NCI-H510A treated with DMSO at 0.1 percent for 48 hours (cell line): ENCODE data around the gene AFAP1.

Experiments
- DNase-seq: peaks from one replicate; lab custom pipeline; 2025; lab: John Stamatoyannopoulos, UW

AFAP1 gene

GRCh38 chr4:7714738-7715137 is 224.9 kb downstream of the AFAP1 start:
- DNase-seq = no peak

- DNase-seq = no peak
Observed at GRCh38 chr4:7714176-7714575, 225.5 kb downstream of the AFAP1 start.

DNA sequence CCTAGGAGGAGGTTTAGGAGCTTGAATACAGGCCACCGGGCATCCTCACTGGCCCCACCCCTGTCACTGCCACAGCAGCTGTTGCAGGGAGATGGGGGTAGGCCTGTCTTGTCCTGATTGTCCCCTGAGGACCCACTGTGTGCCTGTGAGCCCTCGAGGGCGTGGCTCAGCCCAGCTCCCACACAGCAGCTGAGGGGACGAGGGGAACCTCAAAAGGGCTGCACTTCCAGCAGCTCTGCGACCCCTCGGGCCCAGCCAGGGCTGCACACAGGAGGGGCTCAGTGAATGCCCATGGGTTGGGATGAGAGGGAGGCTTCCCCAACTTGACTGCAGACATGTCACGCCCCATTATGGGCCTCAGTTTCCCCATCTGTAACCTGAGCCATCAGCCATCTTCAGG is 225.9 kb downstream of the AFAP1 start:
- DNase-seq = no peak

DNA sequence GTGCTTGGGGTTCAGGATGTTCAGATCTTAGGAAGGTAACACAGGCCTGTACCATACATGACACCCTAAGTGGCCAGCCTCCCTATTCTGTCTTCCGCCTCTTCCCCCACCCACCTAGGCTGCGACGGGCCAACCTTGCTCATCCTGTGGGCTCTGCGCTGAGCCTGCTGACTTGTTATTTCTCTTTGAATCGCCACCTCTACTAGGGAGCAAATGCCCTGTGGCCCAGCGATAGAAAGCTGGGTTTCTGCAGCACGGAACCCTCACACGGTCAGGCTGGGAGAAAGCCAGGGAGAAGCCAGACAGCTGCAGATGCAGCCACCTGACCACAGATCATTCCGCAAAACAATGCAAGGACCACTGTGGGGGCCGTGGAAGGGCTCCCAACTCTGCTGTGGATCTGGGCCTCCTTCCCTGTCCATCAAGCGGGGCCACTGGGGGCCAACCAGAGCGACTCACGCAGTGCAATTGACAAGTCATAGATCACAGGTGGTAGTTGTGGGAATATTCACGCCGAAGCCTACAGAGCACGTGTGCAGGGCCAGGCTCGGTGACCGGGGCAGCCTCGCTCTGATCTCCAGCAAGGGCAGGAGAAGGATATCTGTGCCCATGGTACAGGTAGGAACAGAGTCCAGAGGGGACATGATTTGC is 227.5 kb downstream of the AFAP1 start:
- no peak for DNase-seq

GRCh38 chr4:7711307-7711963 is 228.2 kb downstream of the AFAP1 start:
- no peak for DNase-seq

DNA sequence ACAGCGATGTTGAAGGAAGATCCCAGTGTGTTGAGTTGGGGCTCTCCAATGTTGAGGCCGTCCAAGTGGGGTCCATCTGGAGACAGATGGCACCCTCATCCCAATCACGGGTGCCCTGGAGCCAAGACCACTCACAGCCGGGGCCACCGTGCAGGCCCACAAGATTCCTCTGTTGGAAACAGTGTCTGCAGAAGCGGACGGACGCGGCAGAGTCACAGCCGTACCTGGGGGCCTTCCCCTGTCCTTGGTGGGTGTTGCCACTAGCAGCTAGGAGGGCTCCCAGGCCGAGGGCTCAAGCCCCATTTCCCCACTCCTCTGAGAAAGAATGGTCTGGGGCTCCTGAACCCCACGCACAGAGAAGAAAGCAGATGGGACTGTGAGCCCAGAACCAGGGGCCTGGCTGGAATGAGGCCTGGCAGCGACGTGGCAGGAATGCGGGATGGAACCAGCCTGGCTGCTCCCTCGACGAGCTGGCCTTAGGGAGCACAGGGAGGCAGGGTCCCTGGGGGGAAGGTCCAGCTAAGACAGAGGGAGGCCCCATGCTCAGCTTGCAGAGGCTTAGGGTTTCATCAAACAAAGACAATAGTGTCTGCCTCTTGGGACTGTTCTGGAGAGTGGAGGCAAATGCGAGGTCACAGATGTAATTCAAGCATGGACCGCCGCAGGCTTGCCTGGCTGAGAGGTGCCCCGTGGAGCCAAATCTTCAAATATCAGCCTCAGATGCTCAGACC is 228.9 kb downstream of the AFAP1 start:
- no peak for DNase-seq

- no peak for DNase-seq
Observed at GRCh38 chr4:7710126-7710525, 229.5 kb downstream of the AFAP1 start.

DNA sequence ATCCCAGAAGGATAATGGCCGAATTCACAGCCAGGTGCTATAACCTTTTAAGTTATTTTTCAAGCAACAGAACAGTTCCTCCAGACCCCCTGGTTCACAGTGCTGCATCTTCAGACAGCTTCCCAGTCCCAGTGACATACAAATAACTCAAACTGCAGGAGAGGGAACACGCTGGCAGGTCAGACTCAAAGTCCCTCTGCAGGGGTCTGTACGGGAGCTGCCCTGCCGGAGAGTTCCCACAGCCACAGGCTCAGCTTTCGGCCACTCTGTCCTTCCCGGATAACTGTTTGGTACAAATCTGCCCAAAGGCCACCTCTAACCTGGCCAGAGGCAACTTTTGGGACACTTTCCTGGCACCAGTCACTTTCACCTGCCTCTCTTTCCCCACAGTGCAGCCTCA is 230.2 kb downstream of the AFAP1 start:
- no peak for DNase-seq

DNA sequence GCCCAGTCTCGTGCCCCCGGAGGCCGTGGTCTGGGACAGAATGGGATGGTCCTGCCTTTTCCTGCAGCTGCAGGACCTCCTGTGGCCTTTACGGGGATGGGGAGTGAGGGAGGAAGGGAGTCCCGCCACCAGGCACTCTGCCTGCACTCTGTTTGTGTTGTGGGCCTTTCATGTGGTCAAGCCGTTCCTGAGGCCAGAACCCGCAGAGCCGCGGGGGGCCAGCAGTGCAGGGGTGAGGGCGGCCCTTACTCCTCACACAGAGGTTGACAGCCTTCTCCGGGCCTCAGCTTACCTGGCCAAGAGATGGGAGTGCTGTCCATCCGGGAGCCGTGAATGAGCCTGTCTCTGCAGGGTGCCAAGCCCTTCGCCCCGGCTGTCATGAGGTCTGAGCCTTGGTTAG is 230.7 kb downstream of the AFAP1 start:
- DNase-seq = no peak
